K562 (cell line): ENCODE results near the gene HSPA6. TPM values are rescaled to one million over a fixed set of nuclear protein-coding genes. Genes with fewer than 3 reads are reported as not detected.

Experiments
- COPS2 ChIP-seq: fragments of 450-650 bp; conservative IDR thresholded peaks from 2 replicates; pipeline ENCODE4 v1.6.1; 2016; ENCODE audit warnings: mild to moderate bottlenecking, moderate library complexity
- DACH1 ChIP-seq: fragments of 450-650 bp; IDR thresholded peaks from 2 replicates; pipeline ENCODE4 v1.6.1; 2018; ENCODE audit not compliant: partially characterized antibody
- DMBX1 ChIP-seq: fragments of 250-450 bp; sonication (Bioruptor Pico); IDR thresholded peaks from 2 replicates; pipeline ENCODE4 v1.8.0; 2022; ENCODE audit warnings: inconsistent platforms, mild to moderate bottlenecking, moderate library complexity, borderline replicate concordance
- GTF2E2 ChIP-seq: fragments of 200-800 bp; sonication (Bioruptor generic); IDR thresholded peaks from 2 replicates; pipeline ENCODE4 v1.6.1; 2016; ENCODE audit warnings: missing genetic modification characterization, missing compliant biosample characterization
- HLTF ChIP-seq: fragments of 450-650 bp; IDR thresholded peaks from 2 replicates; pipeline ENCODE4 v1.6.1; 2016
- KDM1A ChIP-seq, 2 experiments: fragments of 450-650 bp; IDR thresholded peaks; 2 replicates each; pipeline ENCODE4 v1.6.1; 2016; ENCODE audit warnings: mild to moderate bottlenecking in 2 of 2
- KHSRP ChIP-seq: fragments of 450-650 bp; IDR thresholded peaks from 2 replicates; pipeline ENCODE4 v1.6.1; 2017
- MTA2 ChIP-seq: fragments of 450-650 bp; IDR thresholded peaks from 2 replicates; pipeline ENCODE4 v1.6.1; 2016; ENCODE audit warnings: low read depth
- MXI1 ChIP-seq: IDR thresholded peaks from 2 replicates; pipeline ENCODE4 v1.6.1; 2011; ENCODE audit warnings: low read depth, mild to moderate bottlenecking, improper control_type of control experiment, low read length
- PCBP2 ChIP-seq: fragments of 200-400 bp; formaldehyde crosslinking; IDR thresholded peaks from 2 replicates; pipeline ENCODE4 v1.6.1; 2018; ENCODE audit warnings: low read length, low read depth, mild to moderate bottlenecking, moderate library complexity; ENCODE audit not compliant: poor library complexity, severe bottlenecking
- POU5F1 ChIP-seq: fragments of 150-350 bp; IDR thresholded peaks from 2 replicates; pipeline ENCODE4 v1.6.1; 2014; ENCODE audit warnings: borderline replicate concordance, low read length, low read depth, mild to moderate bottlenecking; ENCODE audit not compliant: partially characterized antibody
- RCOR1 ChIP-seq, 2 experiments: IDR thresholded peaks; 2 replicates each; pipeline ENCODE4 v1.6.1; 2012; ENCODE audit warnings: low read depth in 2 of 2, low read length in 2 of 2, borderline replicate concordance in 1 of 2, improper control_type of control experiment in 1 of 2
- TOE1 ChIP-seq, 2 experiments: fragments of 450-650 bp in 1 of 2; sonication (generic) in 1 of 2; formaldehyde crosslinking in 1 of 2; IDR thresholded peaks; 2 replicates each; pipeline versions ENCODE4 v1.7.1 to v1.8.0; 2016 to 2022; ENCODE audit warnings: borderline replicate concordance in 2 of 2, mild to moderate bottlenecking in 2 of 2, antibody characterized with exemption in 1 of 2, inconsistent platforms in 1 of 2, low read depth in 1 of 2, missing genetic modification reagents in 1 of 2, moderate library complexity in 1 of 2
- XRCC4 ChIP-seq: IDR thresholded peaks from one replicate; pipeline ENCODE4 v1.6.1; 2011; ENCODE audit not compliant: insufficient read depth, insufficient read length; ENCODE audit errors: extremely low read depth
- ZNF174 ChIP-seq: fragments of 250-450 bp; sonication (Bioruptor Pico); IDR thresholded peaks from 2 replicates; pipeline ENCODE4 v1.4.0; 2020; ENCODE audit warnings: mild to moderate bottlenecking
- ZNF23 ChIP-seq: fragments of 250-450 bp; sonication (Bioruptor Pico); IDR thresholded peaks from 2 replicates; pipeline ENCODE4 v1.4.0; 2020; ENCODE audit warnings: mild to moderate bottlenecking
- ZNF316 ChIP-seq: fragments of 450-650 bp; IDR thresholded peaks from 2 replicates; pipeline ENCODE4 v1.6.1; 2016
- ZNF445 ChIP-seq: fragments of 250-450 bp; sonication (Bioruptor Pico); IDR thresholded peaks from 2 replicates; pipeline ENCODE4 v1.4.0; 2020; ENCODE audit warnings: low read depth, mild to moderate bottlenecking, moderate library complexity
- ZNF561 ChIP-seq: fragments of 450-650 bp; formaldehyde crosslinking; conservative IDR thresholded peaks from 2 replicates; pipeline ENCODE4 v1.4.0; 2020; ENCODE audit warnings: mild to moderate bottlenecking, moderate library complexity
- ZNF644 ChIP-seq: fragments of 200-800 bp; sonication (Bioruptor generic); IDR thresholded peaks from 2 replicates; pipeline ENCODE4 v1.6.1; 2016; ENCODE audit warnings: low read depth, missing genetic modification characterization, missing compliant biosample characterization
- ZNF766 ChIP-seq: fragments of 200-800 bp; sonication (Bioruptor generic); conservative IDR thresholded peaks from 2 replicates; pipeline ENCODE4 v1.6.1; 2016; ENCODE audit warnings: missing genetic modification characterization, missing compliant biosample characterization
- polyA plus RNA-seq, 8 experiments: library from polyadenylated mRNA; depleted of rRNA in 4 of 8; stranded (reverse) in 5 of 8; unstranded in 3 of 8; fragments of >200 nt; fragmentation: Nextera tagmentation in 2 of 8; fragmentation: Illumina TruSeq in 1 of 8; extraction: Ambion mirVana in 2 of 8; extraction: Trizol in 1 of 8; gene quantifications; 2 replicates each; pipeline versions ENCODE4 v1.2.1 to v1.2.3, GENCODE V29; 2011 to 2014; ENCODE audit warnings: inconsistent platforms in 1 of 8, missing spikeins in 1 of 8
- total RNA-seq, 7 experiments: library from RNA; depleted of rRNA in 6 of 7; stranded (reverse); fragments of >200 nt in 6 of 7; fragmentation: Illumina TruSeq in 2 of 7; extraction: Trizol in 2 of 7; gene quantifications; 2 replicates each; pipeline versions ENCODE4 v1.2.1 to v1.2.3, GENCODE V29; 2011 to 2021; ENCODE audit warnings: low replicate concordance in 1 of 7
- TF ChIP-seq, protein P1 (sequence below): fragments of 450-650 bp; IDR thresholded peaks from 2 replicates; pipeline ENCODE4 v1.6.1; 2017; ENCODE audit warnings: antibody characterized with exemption
- TF ChIP-seq, protein P2 (sequence below): fragments of 450-650 bp; IDR thresholded peaks from 2 replicates; pipeline ENCODE4 v1.6.1; 2017; ENCODE audit warnings: mild to moderate bottlenecking, moderate library complexity
- TF ChIP-seq, protein P3 (sequence below): fragments of 250-450 bp; sonication (Bioruptor Pico); IDR thresholded peaks from 2 replicates; pipeline ENCODE4 v1.4.0; 2020

HSPA6 gene
- total and polyA plus RNA-seq, 9 of the 15 experiments (the other 6 are each of a cell fraction or from before 2014, with no cell fraction given): 0.15 to 10.0 (median 2.4) TPM

DNA sequence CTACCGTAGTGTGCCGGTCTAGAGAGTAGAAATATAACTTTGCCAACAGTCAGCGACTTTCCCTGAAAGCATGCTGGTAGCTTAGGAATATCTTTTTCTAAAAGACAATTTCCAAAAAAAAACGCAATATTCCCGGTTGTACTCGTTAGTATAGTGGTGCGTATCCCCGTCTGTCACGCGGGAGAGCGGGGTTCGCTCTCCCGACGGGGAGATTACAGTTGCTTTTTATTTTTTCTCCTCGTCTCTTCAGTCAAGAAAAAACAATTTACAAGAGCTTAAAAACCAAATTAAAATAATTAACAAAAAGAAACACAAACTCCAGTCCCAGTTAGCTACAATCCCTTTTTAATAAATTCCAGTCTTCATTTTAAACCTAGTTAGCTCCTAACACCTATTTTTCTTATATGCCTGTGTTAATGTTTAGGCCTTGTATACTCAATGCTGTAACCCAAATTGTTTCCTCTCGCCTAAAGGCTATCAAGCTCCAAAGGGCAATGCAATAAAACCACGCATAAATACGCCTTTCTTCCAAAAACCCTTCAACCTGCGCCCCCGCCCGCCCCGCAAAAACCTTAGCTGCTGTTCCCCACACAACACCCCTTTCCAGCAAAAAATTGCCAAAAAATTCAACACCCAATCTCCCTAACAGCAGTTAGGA is 7.8 kb downstream of the HSPA6 start (continued):
- TF ChIP-seq, protein P1, sequence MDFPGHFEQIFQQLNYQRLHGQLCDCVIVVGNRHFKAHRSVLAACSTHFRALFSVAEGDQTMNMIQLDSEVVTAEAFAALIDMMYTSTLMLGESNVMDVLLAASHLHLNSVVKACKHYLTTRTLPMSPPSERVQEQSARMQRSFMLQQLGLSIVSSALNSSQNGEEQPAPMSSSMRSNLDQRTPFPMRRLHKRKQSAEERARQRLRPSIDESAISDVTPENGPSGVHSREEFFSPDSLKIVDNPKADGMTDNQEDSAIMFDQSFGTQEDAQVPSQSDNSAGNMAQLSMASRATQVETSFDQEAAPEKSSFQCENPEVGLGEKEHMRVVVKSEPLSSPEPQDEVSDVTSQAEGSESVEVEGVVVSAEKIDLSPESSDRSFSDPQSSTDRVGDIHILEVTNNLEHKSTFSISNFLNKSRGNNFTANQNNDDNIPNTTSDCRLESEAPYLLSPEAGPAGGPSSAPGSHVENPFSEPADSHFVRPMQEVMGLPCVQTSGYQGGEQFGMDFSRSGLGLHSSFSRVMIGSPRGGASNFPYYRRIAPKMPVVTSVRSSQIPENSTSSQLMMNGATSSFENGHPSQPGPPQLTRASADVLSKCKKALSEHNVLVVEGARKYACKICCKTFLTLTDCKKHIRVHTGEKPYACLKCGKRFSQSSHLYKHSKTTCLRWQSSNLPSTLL: no peak
- TF ChIP-seq DMBX1 (CRISPR knock-in tag): no peak
- TF ChIP-seq HLTF: no peak
- TF ChIP-seq ZNF766: no peak; the same call in 1 of the 2 replicates
- no peak for TF ChIP-seq MXI1
- TF ChIP-seq ZNF445: no peak
- no peak for TF ChIP-seq XRCC4
- TF ChIP-seq TOE1 (IDR thresholded peaks at IDR 0.05; ENCODE audit: borderline replicate concordance): no peak; the same call in 1 of the 2 replicates
- TF ChIP-seq TOE1 (CRISPR knock-in tag; IDR thresholded peaks at IDR 0.05; ENCODE audit: borderline replicate concordance, low read depth): no peak
- TF ChIP-seq RCOR1 (IDR thresholded peaks at IDR 0.05; ENCODE audit: borderline replicate concordance in 1 of 2, low read depth in 2 of 2, low read length in 2 of 2): no peak
- TF ChIP-seq ZNF316: no peak
- TF ChIP-seq KHSRP: no peak
- no peak for TF ChIP-seq ZNF561 (CRISPR knock-in tag)
- no peak for TF ChIP-seq ZNF174 (CRISPR knock-in tag)
- TF ChIP-seq, protein P2, sequence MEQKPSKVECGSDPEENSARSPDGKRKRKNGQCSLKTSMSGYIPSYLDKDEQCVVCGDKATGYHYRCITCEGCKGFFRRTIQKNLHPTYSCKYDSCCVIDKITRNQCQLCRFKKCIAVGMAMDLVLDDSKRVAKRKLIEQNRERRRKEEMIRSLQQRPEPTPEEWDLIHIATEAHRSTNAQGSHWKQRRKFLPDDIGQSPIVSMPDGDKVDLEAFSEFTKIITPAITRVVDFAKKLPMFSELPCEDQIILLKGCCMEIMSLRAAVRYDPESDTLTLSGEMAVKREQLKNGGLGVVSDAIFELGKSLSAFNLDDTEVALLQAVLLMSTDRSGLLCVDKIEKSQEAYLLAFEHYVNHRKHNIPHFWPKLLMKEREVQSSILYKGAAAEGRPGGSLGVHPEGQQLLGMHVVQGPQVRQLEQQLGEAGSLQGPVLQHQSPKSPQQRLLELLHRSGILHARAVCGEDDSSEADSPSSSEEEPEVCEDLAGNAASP: no peak
- TF ChIP-seq ZNF644: no peak
- no peak for TF ChIP-seq POU5F1
- TF ChIP-seq PCBP2: no peak
- no peak for TF ChIP-seq KDM1A (IDR thresholded peaks at IDR 0.05)
- no peak for TF ChIP-seq MTA2
- TF ChIP-seq DACH1: no peak
- no peak for TF ChIP-seq GTF2E2 (tag)
- TF ChIP-seq, protein P3, sequence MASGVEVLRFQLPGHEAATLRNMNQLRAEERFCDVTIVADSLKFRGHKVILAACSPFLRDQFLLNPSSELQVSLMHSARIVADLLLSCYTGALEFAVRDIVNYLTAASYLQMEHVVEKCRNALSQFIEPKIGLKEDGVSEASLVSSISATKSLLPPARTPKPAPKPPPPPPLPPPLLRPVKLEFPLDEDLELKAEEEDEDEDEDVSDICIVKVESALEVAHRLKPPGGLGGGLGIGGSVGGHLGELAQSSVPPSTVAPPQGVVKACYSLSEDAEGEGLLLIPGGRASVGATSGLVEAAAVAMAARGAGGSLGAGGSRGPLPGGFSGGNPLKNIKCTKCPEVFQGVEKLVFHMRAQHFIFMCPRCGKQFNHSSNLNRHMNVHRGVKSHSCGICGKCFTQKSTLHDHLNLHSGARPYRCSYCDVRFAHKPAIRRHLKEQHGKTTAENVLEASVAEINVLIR (CRISPR knock-in tag): no peak
- no peak for TF ChIP-seq COPS2
- TF ChIP-seq ZNF23: no peak
